Measurements from ENCODE around the gene JMJD6.

GRCh38 chr17:76742958-76743357 lies 16.6 kb upstream of the JMJD6 start:
- TF ChIP-seq POLR2A (IDR thresholded peaks at IDR 0.05) (no peak), POLR2AphosphoS5 (IDR thresholded peaks at IDR 0.05) (no peak)
- TF ChIP-seq, protein P1, sequence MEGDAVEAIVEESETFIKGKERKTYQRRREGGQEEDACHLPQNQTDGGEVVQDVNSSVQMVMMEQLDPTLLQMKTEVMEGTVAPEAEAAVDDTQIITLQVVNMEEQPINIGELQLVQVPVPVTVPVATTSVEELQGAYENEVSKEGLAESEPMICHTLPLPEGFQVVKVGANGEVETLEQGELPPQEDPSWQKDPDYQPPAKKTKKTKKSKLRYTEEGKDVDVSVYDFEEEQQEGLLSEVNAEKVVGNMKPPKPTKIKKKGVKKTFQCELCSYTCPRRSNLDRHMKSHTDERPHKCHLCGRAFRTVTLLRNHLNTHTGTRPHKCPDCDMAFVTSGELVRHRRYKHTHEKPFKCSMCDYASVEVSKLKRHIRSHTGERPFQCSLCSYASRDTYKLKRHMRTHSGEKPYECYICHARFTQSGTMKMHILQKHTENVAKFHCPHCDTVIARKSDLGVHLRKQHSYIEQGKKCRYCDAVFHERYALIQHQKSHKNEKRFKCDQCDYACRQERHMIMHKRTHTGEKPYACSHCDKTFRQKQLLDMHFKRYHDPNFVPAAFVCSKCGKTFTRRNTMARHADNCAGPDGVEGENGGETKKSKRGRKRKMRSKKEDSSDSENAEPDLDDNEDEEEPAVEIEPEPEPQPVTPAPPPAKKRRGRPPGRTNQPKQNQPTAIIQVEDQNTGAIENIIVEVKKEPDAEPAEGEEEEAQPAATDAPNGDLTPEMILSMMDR (IDR thresholded peaks at IDR 0.05) = no peak
